OCI-LY7 (cell line): ENCODE data around the gene CCR4. TPM values are rescaled to one million over a fixed set of nuclear protein-coding genes. Genes with fewer than 3 reads are reported as not detected.

Experiments used
- BruUV-seq: library from RNA; stranded (reverse); fragments of 400-500 nt; replicated peaks from 2 replicates; lab custom pipeline; 2021; lab: Mats Ljungman, UMichigan
- CTCF ChIA-PET: fragments of 300-600 bp; sonication (Branson Sonifier 250); formaldehyde crosslinking; loops from one replicate; lab custom pipeline; 2022; ENCODE audit warnings: antibody characterized with exemption; ENCODE audit not compliant: unreplicated experiment; lab: Charles Lee
- POLR2A ChIA-PET: fragments of 300-600 bp; sonication (Branson Sonifier 250); formaldehyde crosslinking; loops from one replicate; lab custom pipeline; 2022; ENCODE audit warnings: antibody characterized with exemption; lab: Charles Lee
- DNase-seq: peaks from one replicate; pipeline ENCODE4 v3.0.0-alpha.2; 2015; ENCODE audit warnings: low spot score
- H2AFZ ChIP-seq: fragments of 200-600 bp; sonication (generic), shearing (Covaris generic); 2 replicates; pipeline ENCODE4 v1.6.1; 2014; ENCODE audit warnings: mild to moderate bottlenecking, antibody characterized with exemption, low read length, moderate library complexity
- H3K27ac ChIP-seq: fragments of 200-600 bp; sonication (generic); 2 replicates; pipeline ENCODE4 v1.5.1; 2014; ENCODE audit warnings: mixed run types, low read depth, mild to moderate bottlenecking, moderate library complexity, low read length, inconsistent platforms; ENCODE audit not compliant: poor library complexity, severe bottlenecking
- H3K36me3 ChIP-seq: fragments of 200-600 bp; sonication (generic); 2 replicates; pipeline ENCODE4 v1.6.1; 2014; ENCODE audit warnings: mild to moderate bottlenecking, antibody characterized with exemption, low read length, moderate library complexity, mixed read lengths; ENCODE audit not compliant: insufficient read depth
- H3K4me1 ChIP-seq: fragments of 200-600 bp; sonication (generic); 2 replicates; pipeline ENCODE4 v1.5.1; 2014; ENCODE audit warnings: mild to moderate bottlenecking, low read length; ENCODE audit not compliant: insufficient read depth, poor library complexity, severe bottlenecking
- H3K4me2 ChIP-seq: fragments of 200-600 bp; sonication (generic); 2 replicates; pipeline ENCODE4 v1.6.1; 2014; ENCODE audit warnings: mild to moderate bottlenecking, low read length
- H3K4me3 ChIP-seq: fragments of 200-600 bp; sonication (generic); 2 replicates; pipeline ENCODE4 v1.5.1; 2014; ENCODE audit warnings: mild to moderate bottlenecking, low read depth, low read length; ENCODE audit not compliant: poor library complexity, severe bottlenecking
- H3K79me2 ChIP-seq: fragments of 200-600 bp; sonication (generic); 2 replicates; pipeline ENCODE4 v1.6.1; 2016; ENCODE audit warnings: low read depth, mild to moderate bottlenecking, low read length, moderate library complexity, mixed read lengths; ENCODE audit not compliant: insufficient read depth
- H3K9me2 ChIP-seq: fragments of 200-600 bp; sonication (generic); 2 replicates; pipeline ENCODE4 v1.6.1; 2016; ENCODE audit warnings: mild to moderate bottlenecking, low read length, mixed read lengths; ENCODE audit not compliant: insufficient read depth
- H3K9me3 ChIP-seq: fragments of 200-600 bp; sonication (generic); 2 replicates; pipeline ENCODE4 v1.6.1; 2014; ENCODE audit warnings: mild to moderate bottlenecking, mixed run types, low read length, mixed read lengths
- H4K20me1 ChIP-seq: fragments of 200-600 bp; sonication (generic); 2 replicates; pipeline ENCODE4 v1.6.1; 2014; ENCODE audit warnings: mild to moderate bottlenecking, antibody characterized with exemption, low read length, moderate library complexity, mixed read lengths; ENCODE audit not compliant: insufficient read depth
- CTCF ChIP-seq: fragments of 200-600 bp; sonication (generic); conservative IDR thresholded peaks from 2 replicates; pipeline ENCODE4 v1.5.1; 2014; ENCODE audit warnings: mild to moderate bottlenecking, antibody characterized with exemption, low read length, moderate library complexity, mixed read lengths
- EZH2phosphoT487 ChIP-seq: fragments of 200-600 bp; sonication (generic); IDR thresholded peaks from 2 replicates; pipeline ENCODE4 v1.6.1; 2018; ENCODE audit warnings: low read depth, borderline replicate concordance, mild to moderate bottlenecking, mixed run types, antibody characterized with exemption, low read length, moderate library complexity, mixed read lengths
- intact Hi-C: fragments of 100-400 bp; cut with micrococcal nuclease; formaldehyde crosslinking; loops from one replicate; pipeline ENCODE4 v1.10.0; 2022; ENCODE audit not compliant: unreplicated experiment
- total RNA-seq, 2 experiments: library from RNA; depleted of rRNA in 1 of 2; stranded (reverse); fragments of >200 nt in 1 of 2; shearing (Covaris generic) in 1 of 2; gene quantifications; 2 replicates each; pipeline ENCODE4 v1.2.3, GENCODE V29; 2014 to 2022

CCR4 gene
- total RNA-seq, 2 experiments from 2014 or later: not detected

DNA sequence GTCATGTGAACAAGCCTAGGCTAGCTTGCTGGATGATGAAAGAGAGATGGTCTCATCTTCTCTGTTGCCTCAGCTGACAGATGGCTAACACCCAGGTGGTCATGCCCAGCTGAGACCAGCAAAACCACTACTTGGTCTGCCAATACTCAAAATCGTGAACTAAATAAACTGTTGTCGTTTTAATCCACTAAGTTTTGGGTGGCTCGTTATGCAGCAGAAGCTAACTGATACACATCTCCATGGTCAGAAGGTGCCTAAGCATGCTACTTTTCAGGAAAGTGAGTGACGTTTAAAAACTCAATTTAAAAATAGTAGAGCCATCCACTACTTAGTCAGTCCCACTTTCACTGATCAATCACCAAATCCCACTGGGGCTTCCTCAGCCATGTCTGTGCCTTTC, 52.8 kb downstream of the CCR4 start:
- H3K4me1 ChIP-seq: peaks cover 18% of the 10 kb centered on the region
- H3K4me3 ChIP-seq: no peak overlapping the region
- no peak overlapping the region for H3K4me2 ChIP-seq
- no peaks in the 10 kb centered on the region for H3K9me3 ChIP-seq
- no peak overlapping the region for H2AFZ ChIP-seq
- no TSS peak for BruUV-seq
- no peak for TF ChIP-seq EZH2phosphoT487
- TF ChIP-seq CTCF: no peak
- ChIA-PET CTCF (no interaction called here), POLR2A (interaction anchor here (0.5 to 0.9 kb wide), 3 partner anchors 23 to 457 kb away, joined by 3 read pairs; no protein-coding TSS in a partner anchor)
- no peaks in the 10 kb centered on the region for H3K9me2 ChIP-seq
- no peaks in the 10 kb centered on the region for H3K79me2 ChIP-seq
- no peak for DNase-seq
- H3K36me3 ChIP-seq: no peaks in the 10 kb centered on the region
- H4K20me1 ChIP-seq: no peaks in the 10 kb centered on the region
- H3K27ac ChIP-seq: no peak overlapping the region
- intact Hi-C loops: no loop called here

GRCh38 chr3:33004961-33005360, 53.5 kb downstream of the CCR4 start:
- POLR2A ChIA-PET: interaction anchor here (0.9 kb wide), 2 partner anchors 35 to 36 kb away, joined by 3 read pairs; no protein-coding TSS in a partner anchor

More at GRCh38 chr3:33004961-33005360, 53.5 kb downstream of the CCR4 start:
- H3K79me2 ChIP-seq: no peaks in the 10 kb centered on the region
- BruUV-seq: no TSS peak
- CTCF ChIA-PET: no interaction called here
- no peak for DNase-seq
- no peak overlapping the region for H3K4me2 ChIP-seq
- no peaks in the 10 kb centered on the region for H3K9me2 ChIP-seq
- TF ChIP-seq CTCF (no peak), EZH2phosphoT487 (no peak)
- H3K36me3 ChIP-seq: 0 out of 2 replicates have a peak, but pooled peaks cover 2% of the 10 kb centered on the region
- H3K27ac ChIP-seq: no peak overlapping the region
- H3K4me1 ChIP-seq: peaks cover 18% of the 10 kb centered on the region
- intact Hi-C loops: no loop called here
- 0 out of 2 replicates have a peak, but pooled peaks cover 2% of the 10 kb centered on the region for H3K9me3 ChIP-seq
- H3K4me3 ChIP-seq: no peak overlapping the region
- no peaks in the 10 kb centered on the region for H4K20me1 ChIP-seq
- no peak overlapping the region for H2AFZ ChIP-seq

Other genes with a start within 250 kb of the CCR4 start
- not detected in 2 replicates for gene TRIM71, start 133.6 kb upstream of the CCR4 start, total RNA-seq (2014; rRNA removed; shearing (Covaris generic))
- not detected in 2 replicates for gene TRIM71, start 133.6 kb upstream of the CCR4 start, total RNA-seq (2022)
- 9.7 and 13.2 TPM in 2 replicates for gene GLB1, start 145.5 kb downstream of the CCR4 start, total RNA-seq (2014; rRNA removed; shearing (Covaris generic))
- gene GLB1, start 145.5 kb downstream of the CCR4 start, total RNA-seq (2022): 25.8 and 26.1 TPM in 2 replicates
- gene TMPPE, start 145.5 kb downstream of the CCR4 start, total RNA-seq (2014; rRNA removed; shearing (Covaris generic)): 1.7 and 2.1 TPM in 2 replicates
- 5.5 and 6.1 TPM in 2 replicates for gene TMPPE, start 145.5 kb downstream of the CCR4 start, total RNA-seq (2022)
- gene CRTAP, start 162.4 kb downstream of the CCR4 start, total RNA-seq (2014; rRNA removed; shearing (Covaris generic)): 11.8 and 19.2 TPM in 2 replicates
- 53.7 and 55.3 TPM in 2 replicates for gene CRTAP, start 162.4 kb downstream of the CCR4 start, total RNA-seq (2022)